HG03520 (cell line): ENCODE results near the gene FYTTD1.
A peak's percentile ranks its signal among the peaks of the same experiment; 100 is the strongest.
"Not testable (repeated sequence)": the region's sequence is repeated elsewhere in the genome, so short reads cannot be mapped to it uniquely, and the experiment has no call there.

Experiments
- ATAC-seq: cut with Tn5 transposase; IDR thresholded peaks from one replicate; pipeline ENCODE4 v1.9.1; 2021; ENCODE audit warnings: mild to moderate bottlenecking, moderate library complexity; ENCODE audit not compliant: unreplicated experiment

FYTTD1 gene, protein sequence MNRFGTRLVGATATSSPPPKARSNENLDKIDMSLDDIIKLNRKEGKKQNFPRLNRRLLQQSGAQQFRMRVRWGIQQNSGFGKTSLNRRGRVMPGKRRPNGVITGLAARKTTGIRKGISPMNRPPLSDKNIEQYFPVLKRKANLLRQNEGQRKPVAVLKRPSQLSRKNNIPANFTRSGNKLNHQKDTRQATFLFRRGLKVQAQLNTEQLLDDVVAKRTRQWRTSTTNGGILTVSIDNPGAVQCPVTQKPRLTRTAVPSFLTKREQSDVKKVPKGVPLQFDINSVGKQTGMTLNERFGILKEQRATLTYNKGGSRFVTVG

DNA sequence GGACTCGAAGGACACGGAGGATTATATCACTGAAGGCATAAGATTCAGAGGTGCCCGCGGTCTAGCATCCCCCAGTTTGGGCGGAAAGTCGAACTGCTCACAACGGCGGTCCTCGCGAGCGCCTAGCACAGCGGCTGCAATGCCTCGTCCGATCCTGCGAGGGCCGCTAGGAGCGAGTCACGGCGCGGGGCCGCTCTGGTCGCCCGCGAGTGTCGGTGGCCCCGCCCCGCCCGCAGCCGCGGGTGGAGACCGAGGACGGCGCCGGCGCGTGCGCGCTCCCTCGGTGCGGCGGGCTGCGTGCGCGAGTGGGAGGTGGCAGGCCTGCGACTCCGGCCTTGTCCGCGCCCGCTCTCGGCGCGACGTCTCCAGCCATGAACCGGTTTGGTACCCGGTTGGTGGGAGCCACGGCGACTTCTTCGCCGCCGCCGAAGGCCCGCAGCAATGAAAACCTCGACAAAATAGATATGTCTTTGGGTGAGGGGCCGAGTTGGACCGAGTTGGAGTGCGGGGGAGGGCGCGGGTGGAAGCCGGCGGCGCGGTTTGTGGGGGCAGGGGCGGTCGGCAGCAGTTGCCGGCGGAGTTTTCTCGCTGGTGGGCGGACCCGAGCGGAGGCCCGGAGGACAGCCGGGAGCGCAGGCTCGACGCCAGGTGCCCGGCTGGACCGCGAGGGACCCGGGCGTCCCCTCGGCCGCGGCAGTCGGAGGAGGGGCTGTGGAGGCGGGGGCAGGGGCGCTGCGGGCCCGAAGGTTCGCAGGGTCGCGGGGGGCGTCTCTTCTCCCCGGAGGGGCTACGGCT, at the start of gene FYTTD1:
Gene FYTTD1, plus strand, starts transcription at position 283 of the 795 bp plus-strand sequence. Its CDS starts 89 bp downstream, at position 372.
- peak; percentile 74 for ATAC-seq

DNA sequence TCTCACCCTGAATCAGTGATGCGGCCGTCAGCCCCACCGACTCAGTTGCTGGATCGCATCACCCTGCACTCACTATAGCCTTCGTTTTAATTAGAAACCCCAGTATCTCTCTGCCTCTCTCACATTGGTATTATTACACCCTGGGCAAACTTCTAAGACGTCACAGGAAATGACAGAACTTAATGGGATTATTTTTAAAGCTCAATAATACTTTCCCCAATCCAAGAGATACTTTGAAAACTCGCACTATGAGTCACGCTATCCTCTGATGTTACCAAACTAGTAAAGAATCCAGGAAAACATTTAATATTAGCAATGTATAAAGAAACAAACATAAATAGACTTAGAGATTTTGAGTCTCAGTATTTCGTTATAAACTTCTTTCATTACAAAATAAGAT, 49.6 kb upstream of the FYTTD1 start:
- no peak for ATAC-seq

DNA sequence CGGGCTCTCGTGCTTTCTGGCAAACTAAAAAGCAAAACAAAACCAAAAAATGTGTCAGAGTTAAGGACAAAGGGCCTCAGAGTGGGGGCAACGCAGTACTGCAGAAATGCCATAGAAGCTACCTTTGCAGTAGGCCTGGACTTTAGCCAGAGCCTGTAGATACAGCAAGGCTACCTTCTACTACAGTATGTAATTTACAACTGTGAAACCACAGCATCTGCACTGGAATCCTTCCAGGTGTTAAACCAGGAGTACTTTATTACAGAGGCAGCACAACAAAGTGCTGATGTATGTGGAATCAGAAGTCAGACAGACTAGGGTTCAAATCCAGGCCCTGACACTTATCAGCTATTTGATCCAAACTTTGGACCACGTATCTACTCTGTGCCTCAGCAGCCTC, 47.8 kb upstream of the FYTTD1 start:
- no peak for ATAC-seq

DNA sequence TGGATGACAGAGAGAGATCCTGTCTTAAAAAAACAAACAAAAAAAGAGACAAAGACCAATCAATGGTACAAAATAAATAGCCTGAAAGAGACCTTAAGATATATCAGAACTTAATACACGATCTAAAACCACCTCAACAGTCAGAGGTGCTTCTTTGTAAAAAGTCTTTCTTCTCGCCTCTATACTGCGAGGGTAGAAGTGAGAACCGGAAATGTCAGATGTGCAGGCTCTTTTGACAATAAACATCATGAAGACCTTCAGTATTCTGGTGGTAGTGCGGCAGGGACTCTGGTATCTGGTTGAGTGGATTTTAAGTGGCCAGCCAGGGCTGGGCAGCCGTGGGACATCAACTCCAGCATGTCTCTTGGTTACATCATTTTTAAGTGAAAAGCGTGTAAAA, 43.0 kb upstream of the FYTTD1 start:
- no peak for ATAC-seq

DNA sequence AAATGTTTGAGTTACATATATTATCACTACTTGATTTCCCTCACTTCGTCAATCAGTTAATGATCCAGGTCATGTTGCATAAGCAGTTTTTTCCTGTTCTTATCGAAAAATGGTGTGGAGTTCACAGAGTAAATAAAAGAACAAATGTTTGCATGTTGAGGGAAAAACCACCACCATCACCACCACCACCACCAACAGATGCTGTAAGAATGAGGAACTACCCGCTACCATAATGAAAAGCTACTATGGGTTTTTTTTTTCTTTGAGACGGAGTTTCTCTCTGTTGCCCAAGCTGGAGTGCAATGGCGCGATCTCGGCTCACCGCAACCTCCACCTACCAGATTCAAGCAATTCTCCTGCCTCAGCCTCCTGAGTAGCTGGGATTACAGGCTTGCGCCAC, 40.5 kb upstream of the FYTTD1 start:
- ATAC-seq: no peak

DNA sequence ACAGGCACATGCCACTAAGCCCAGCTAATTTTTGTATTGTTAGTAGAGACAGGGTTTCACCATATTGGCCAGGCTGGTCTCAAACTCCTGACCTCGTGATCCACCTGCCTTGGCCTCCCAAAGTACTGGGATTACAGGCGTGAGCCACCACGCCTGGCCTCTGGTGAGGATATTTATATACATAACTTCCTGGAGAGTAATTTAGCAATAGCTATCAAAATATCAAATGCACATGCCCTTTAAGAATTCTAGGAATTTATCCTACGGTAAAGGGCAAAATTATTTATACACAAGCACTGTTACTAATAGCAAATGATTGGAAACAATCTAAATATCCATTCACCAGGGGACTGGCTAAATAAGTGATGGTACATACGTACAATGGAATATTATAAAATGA, 38.7 kb upstream of the FYTTD1 start:
- not testable (repeated sequence) for ATAC-seq

DNA sequence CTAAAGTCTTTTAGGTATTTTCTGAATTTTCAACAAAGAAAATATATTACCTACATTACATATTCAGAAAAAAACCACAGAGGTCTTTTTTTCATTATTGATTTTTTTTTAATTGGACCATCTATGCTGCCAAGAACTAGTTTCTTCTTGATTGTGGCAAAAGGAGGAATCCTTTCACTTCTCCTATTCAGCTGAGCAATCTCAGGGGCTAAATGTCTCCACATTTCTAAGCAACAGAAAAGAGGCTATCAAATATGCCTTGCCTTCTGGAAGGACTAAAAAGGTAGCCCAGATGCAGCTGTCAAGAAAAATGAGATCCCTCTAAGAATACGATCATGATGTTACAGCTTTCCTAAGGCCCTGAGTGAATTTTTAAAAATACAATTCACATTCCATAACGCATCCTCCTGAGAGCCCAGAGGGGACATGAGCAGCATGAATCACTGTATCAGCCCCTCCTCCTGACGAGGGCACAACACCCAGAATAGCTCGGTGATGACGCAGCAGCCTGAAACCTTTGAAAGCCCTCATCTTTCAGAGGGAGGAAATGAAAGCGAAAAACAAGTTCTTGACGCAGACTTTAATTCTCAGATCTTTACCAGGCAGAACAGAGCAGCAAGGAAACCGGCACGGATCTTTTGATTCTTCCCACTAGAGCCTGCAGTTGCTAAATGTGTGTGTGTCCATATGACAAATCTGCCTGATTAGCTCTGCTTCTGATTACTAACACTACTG, 37.5 kb upstream of the FYTTD1 start:
- ATAC-seq: peak; percentile 83

DNA sequence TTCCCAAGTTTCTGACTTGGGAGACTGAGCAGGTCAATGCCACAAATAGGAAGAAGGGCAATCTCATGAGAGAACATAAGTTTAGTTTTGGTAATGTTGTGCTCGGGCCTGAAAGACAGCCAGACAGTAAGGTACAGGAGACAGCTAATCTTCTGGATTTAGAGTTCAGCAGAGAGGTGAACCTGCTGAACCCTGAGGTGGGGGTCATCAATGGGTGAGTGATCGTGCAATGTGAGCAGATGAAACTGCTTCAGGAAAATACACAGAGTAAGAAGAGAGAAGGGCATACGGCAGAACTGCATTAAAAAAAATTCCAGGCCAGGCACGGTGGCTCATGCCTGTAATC, 36.2 kb upstream of the FYTTD1 start:
- ATAC-seq: peak; percentile 6

DNA sequence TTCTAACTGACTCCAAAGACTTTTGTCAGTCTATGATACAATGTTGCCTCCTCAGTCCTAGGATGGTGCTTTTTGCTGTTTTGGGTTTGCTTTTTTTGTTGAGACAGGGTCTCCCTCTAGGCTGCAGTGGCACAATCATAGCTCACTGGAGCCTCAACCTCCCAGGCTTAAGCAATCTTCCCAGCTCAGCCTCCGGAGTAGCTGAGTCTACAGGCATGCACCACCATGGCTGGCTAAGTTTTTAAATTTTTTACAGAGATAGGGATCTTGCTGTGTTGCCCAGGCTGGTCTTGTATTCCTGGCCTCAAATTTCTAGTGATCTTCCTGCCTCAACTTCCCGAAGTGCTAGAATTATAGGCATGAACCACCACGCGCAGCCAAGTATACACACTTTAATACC, 35.4 kb upstream of the FYTTD1 start:
- ATAC-seq: no peak

DNA sequence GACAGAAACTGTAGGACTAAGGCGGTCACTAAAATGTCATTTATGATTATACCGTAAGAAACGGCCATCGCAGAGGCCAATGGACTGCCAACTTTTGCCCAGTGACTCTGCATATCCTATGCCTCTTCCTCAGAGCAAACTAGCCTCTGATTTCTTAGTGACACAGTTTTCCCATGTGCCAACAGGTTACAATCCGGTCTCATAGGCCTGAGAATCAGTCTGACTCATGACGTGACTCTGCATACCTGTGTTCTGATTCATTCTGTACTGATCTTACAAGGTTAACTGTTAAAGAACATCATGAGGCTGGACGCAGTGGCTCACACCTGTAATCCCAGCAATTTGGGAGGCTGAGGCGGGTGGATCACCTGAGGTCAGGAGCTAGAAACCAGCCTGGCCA, 30.8 kb upstream of the FYTTD1 start:
- no peak for ATAC-seq

DNA sequence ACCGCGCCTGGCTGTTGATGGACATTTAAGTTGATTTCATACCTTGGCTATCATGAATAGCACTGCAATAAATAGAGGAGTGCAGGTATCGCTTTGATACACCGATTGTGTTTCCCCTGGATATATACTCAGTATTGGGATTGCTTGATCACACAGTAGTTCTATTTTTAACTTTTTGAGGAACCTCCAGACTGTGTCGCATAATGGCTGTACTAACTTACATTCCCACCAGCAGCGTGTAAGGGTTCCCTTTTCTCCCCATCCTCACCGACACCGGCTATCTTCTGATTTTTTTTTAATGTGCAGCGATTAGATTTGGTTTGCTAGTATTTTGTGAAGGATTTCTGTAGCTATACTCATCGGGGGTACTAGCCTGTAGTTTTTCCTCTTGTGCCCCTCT, 29.0 kb upstream of the FYTTD1 start:
- ATAC-seq: no peak

DNA sequence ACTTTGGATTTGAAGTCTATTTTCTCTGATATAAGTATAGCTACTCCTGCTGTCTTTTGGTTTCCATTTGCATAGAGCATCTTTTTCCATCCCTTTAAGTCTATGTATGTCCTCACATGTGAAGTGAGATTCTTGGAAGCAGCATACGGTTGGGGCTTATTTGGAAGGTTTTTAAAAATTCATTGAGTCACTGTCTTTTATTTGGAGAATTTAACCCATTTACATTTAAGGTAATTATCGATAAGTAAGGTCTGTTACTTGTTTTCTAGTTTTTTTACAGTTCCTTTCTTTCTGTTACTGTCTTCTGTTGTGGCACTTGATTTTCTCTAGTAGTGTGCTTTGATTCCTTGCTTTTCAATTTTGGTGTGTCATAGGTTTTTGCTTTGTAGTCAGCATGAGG, 26.9 kb upstream of the FYTTD1 start:
- ATAC-seq: no peak

DNA sequence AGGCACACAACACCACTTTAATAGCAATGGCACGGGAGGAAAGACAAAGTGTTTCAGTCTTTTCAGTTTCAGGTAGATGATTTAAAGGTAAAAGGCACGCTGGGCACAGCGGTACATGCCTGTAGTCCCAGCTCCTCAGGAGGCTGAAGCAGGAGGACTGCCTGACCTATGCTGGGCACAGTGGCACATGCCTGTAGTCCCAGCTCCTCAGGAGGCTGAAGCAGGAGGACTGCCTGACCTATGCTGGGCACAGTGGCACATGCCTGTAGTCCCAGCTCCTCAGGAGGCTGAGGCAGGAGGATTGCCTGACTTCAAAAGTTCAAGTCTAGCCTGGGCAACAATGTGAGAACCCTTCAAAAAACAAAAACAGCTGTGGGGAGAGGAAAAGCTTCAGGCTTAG, 21.8 kb upstream of the FYTTD1 start:
- ATAC-seq: not testable (repeated sequence)

DNA sequence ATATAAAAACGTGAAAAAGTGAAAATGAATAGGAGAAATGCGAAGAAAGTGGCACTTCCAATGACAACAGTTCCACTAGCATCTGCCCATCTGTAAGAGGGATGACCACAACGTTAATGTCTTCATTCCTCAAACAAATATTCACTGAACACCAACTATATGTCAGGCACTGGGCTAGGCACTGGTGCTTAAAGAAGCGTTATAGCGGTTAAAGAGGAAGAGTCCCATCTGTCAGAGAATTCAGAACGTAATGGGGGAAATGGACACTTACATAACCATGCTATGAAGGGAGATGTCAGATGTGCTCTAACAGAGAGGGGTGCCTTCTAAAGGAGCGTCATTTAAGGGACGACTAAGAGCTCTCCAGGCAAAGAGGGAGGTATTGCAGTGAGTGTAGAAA, 21.2 kb upstream of the FYTTD1 start:
- ATAC-seq: no peak

DNA sequence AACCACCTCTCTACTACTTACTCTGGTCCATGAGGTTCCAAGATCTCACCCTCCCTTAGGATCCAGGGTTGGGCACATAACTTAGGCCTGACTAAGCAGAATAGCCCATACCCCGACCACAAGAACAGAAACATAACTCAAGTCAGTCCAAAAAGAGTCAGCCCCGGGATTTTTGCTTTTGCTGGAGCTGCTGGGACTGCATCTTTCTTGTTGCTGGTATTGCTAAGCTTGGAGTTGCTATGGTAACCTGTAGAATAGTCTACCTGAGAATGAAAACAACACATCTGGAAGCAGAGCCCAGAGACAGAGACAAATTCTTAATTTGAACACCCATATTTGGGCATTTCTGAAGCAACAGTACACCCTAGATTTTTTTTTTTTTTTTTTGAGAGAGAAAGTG, 19.5 kb upstream of the FYTTD1 start:
- ATAC-seq: peak; percentile 34

DNA sequence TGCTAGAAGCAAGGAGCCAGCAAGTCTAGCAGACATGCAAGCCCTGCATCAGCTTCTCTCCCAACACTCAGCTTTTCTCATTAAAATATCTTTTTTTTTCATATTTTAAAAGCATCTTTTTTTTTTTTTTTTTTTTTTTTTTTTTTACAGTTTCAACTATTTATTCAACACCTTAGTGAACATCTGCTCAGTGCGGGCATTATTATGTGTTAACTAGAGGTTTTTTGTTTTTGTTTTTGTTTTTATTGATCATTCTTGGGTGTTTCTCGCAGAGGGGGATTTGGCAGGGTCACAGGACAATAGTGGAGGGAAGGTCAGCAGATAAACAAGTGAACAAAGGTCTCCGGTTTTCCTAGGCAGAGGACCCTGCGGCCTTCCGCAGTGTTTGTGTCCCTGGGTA, 18.9 kb upstream of the FYTTD1 start:
- not testable (repeated sequence) for ATAC-seq

DNA sequence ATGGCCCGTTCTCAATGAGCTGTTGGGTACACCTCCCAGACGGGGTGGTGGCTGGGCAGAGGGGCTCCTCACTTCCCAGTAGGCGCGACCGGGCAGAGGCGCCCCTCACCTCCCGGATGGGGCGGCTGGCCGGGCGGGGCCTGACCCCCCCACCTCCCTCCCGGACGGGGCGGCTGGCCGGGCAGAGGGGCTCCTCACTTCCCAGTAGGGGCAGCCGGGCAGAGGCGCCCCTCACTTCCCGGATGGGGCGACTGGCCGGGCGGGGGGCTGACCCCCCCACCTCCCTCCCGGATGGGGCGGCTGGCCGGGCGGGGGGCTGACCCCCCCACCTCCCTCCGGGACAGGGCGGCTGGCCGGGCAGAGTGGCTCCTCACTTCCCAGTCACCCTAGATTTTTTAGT, 18.2 kb upstream of the FYTTD1 start:
- not testable (repeated sequence) for ATAC-seq

DNA sequence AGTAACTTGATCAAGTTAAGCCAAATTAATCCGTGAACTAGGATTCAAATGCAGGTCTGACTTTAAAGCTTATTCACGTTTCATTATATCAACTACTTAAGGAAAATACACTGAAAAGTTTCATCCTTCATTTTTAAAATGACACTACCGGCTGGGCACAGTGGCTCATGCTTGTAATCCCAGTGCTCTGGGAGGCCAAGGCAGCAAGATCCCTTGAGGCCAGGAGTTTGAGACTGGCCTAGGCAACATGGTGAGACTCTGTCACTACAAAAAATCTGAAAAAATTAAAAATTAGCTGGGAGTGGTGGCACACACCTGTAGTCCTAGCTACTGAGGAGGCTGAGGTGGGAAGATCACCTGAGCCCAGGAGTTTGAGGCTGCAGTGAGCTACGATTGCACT, 16.6 kb upstream of the FYTTD1 start:
- ATAC-seq: no peak

DNA sequence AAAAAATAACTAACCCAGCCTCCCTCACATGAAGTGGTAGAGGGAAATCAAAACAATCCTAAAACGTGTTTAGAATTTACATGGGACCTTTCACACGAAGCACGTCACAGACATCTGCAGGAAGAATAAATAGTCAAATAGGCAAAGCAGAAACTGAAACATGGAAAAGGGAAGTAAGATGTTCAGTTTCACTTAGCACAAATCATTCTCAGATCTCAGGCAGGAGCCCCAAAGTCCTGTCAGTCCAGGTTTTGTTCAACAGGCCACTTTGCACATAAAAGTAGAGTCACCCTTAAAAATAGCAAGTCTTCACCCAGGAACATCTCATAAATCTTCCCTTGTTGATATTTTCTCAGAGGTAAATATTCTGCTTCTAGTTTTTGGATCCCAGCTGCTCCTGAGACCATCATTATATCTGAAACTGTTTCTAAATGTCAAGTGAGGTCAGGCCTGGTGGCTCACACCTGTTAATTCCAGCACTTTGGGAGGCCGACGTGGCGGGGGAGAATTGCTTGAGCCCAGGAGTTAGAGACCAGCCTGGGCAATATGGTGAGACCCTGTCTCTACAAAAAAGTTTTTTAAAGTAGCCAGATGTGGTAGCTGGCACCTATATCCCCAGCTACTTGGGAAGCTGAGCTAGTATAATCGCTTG, 14.9 kb upstream of the FYTTD1 start:
- ATAC-seq: no peak

DNA sequence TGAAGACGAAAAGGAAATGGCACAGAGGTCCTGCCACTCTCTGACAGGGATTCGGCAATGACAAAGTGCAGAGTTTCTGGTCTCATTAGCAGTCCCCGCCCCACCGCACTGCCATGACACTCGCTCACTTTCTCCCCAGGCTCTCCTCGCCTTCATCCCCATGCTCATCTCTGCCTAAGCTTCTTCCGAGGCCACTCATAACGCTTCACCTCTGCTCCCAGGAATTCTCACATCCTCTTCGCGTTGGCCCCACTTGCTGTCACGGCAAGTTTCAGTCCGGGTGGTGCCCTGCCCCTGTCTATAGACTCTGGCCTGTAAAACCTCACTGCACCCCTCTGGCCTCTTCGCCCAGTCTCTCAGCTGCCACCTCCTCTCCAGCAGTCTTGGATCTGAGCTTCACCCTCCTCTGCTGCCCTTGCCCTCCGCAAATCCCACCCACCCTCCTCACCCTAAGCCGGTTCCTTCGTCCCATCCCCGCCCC, 13.6 kb upstream of the FYTTD1 start:
- ATAC-seq: no peak
